Keratinocyte (primary cell): ENCODE measurements around the gene HRC. TPM values are rescaled to one million over a fixed set of nuclear protein-coding genes. Genes with fewer than 3 reads are reported as not detected.
A peak's percentile ranks its signal among the peaks of the same experiment; 100 is the strongest.

Experiments
- DNase-seq: peaks from one replicate; pipeline ENCODE4 v3.0.0-alpha.2; 2011; ENCODE audit warnings: low read depth, missing footprints, low spot score
- FAIRE-seq: peaks from 2 replicates; lab custom pipeline; 2011; peaks lifted over from hg19 to GRCh38; lab: Jason Lieb, UNC
- H2AFZ ChIP-seq: 2 replicates; pipeline ENCODE4 v1.6.0; 2012; ENCODE audit warnings: low read length, control low read depth, inconsistent platforms; ENCODE audit not compliant: control insufficient read depth
- H3K27ac ChIP-seq: 2 replicates; pipeline ENCODE4 v1.5.1; 2011; ENCODE audit warnings: low read length; ENCODE audit not compliant: control insufficient read depth, insufficient read depth
- H3K27me3 ChIP-seq: 3 replicates; pipeline ENCODE4 v1.6.0; 2011; ENCODE audit warnings: low read length; ENCODE audit not compliant: control insufficient read depth, insufficient read depth; ENCODE audit errors: extremely low read depth
- H3K36me3 ChIP-seq, 2 experiments: 2 replicates in 1 of 2; 3 replicates in 1 of 2; pipeline ENCODE4 v1.5.1; 2011; ENCODE audit warnings: low read length in 2 of 2, mild to moderate bottlenecking in 1 of 2; ENCODE audit not compliant: control insufficient read depth in 2 of 2, insufficient read depth in 2 of 2; ENCODE audit errors: extremely low read depth in 1 of 2
- H3K4me1 ChIP-seq: 3 replicates; pipeline ENCODE4 v1.5.1; 2011; ENCODE audit warnings: low read length; ENCODE audit not compliant: control insufficient read depth, insufficient read depth; ENCODE audit errors: extremely low read depth
- H3K4me2 ChIP-seq: 3 replicates; pipeline ENCODE4 v1.6.0; 2011; ENCODE audit warnings: low read depth, low read length; ENCODE audit not compliant: control insufficient read depth, insufficient read depth; ENCODE audit errors: extremely low read depth
- H3K4me3 ChIP-seq, 3 experiments: fragments of 200-600 bp in 1 of 3; sonication (generic) in 1 of 3; 2 replicates in 2 of 3; 3 replicates in 1 of 3; pipeline ENCODE4 v1.5.1; 2011 to 2016; ENCODE audit warnings: low read length in 3 of 3, mild to moderate bottlenecking in 3 of 3, control low read depth in 2 of 3, inconsistent platforms in 1 of 3, low read depth in 1 of 3, mixed read lengths in 1 of 3, mixed run types in 1 of 3, moderate library complexity in 1 of 3; ENCODE audit not compliant: control insufficient read depth in 2 of 3, insufficient read depth in 2 of 3; ENCODE audit errors: extremely low read depth in 1 of 3
- H3K79me2 ChIP-seq: 2 replicates; pipeline ENCODE4 v1.6.0; 2012; ENCODE audit warnings: low read length; ENCODE audit not compliant: control insufficient read depth, insufficient read depth
- H3K9ac ChIP-seq: 3 replicates; pipeline ENCODE4 v1.6.0; 2011; ENCODE audit warnings: low read length; ENCODE audit not compliant: control insufficient read depth, insufficient read depth; ENCODE audit errors: extremely low read depth
- H3K9me1 ChIP-seq: 3 replicates; pipeline ENCODE4 v1.6.0; 2011; ENCODE audit warnings: low read length; ENCODE audit not compliant: control insufficient read depth, insufficient read depth; ENCODE audit errors: extremely low read depth
- H3K9me3 ChIP-seq: 2 replicates; pipeline ENCODE4 v1.5.1; 2012; ENCODE audit warnings: low read depth, low read length; ENCODE audit not compliant: control insufficient read depth
- H4K20me1 ChIP-seq: 3 replicates; pipeline ENCODE4 v1.6.0; 2011; ENCODE audit warnings: low read length; ENCODE audit not compliant: control insufficient read depth, insufficient read depth; ENCODE audit errors: extremely low read depth
- EZH2 ChIP-seq: IDR thresholded peaks from one replicate; pipeline ENCODE4 v1.6.1; 2012; ENCODE audit warnings: inconsistent platforms, mild to moderate bottlenecking, low read length, moderate library complexity
- dilution Hi-C: fragments of 300-500 bp; cut with MboI; formaldehyde crosslinking; loops from one replicate; pipeline ENCODE4 v1.7.0; 2020; ENCODE audit warnings: low sequenced_read_pairs; ENCODE audit not compliant: extremely low pct_ligation_motif_present
- polyA plus RNA-seq, 5 experiments: library from polyadenylated mRNA; depleted of rRNA in 3 of 5; stranded (reverse) in 3 of 5; stranded (forward) in 1 of 5; unstranded in 1 of 5; fragments of >200 nt; gene quantifications; 1 replicate in 1 of 5; 2 replicates in 3 of 5; 3 replicates in 1 of 5; pipeline versions ENCODE4 v1.2.1 to v1.2.3, GENCODE V29; 2011 to 2012; ENCODE audit warnings: missing spikeins in 2 of 5, low read depth in 1 of 5, low replicate concordance in 1 of 5
- TF ChIP-seq, protein P1 (sequence below), 3 experiments: IDR thresholded peaks in 1 of 3; conservative IDR thresholded peaks in 1 of 3; optimal IDR thresholded peaks in 1 of 3; 2 replicates in 2 of 3; 3 replicates in 1 of 3; pipeline versions ENCODE3 to v1.5.1; 2011; ENCODE audit warnings: low read length in 3 of 3, mild to moderate bottlenecking in 3 of 3, moderate library complexity in 2 of 3, control low read depth in 1 of 3, inconsistent platforms in 1 of 3; ENCODE audit not compliant: insufficient read depth in 2 of 3; ENCODE audit errors: extremely low read depth in 1 of 3

HRC gene
- polyA plus RNA-seq, 1 donor (not counting 4 experiments of a cell fraction or from before 2014, with no cell fraction given): 0.08 TPM

DNA sequence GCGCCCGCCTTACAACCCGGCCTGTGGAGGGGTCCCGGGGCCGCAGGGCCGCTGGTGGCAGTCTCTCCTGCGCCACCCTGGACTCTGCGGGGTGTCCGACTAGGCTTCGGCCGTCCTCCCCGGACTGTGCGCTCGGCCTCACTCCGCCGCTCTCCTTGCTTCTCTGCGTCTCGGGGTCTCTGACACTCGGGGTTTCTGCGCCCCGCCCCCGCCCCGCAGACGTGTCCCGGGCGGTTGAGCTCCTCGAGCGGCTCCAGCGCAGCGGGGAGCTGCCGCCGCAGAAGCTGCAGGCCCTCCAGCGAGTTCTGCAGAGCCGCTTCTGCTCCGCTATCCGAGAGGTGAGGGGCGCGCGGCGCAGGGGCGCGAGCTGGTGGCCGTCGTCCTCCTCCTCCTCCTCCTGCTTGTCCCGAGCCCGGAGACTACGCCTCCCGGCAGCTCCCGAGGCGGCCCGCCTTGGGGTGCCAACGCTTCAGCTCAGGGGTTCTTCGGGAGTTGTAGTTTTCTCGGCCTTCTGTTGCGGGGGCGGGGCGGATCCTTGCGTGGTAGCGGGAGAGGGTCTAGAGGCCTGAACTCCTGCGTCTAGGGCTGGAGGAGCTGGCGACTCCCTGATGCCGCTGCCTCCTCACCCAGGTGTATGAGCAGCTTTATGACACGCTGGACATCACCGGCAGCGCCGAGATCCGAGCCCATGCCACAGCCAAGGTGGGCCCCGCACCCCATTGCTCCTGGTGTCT, 40.4 kb downstream of the HRC start:
- FAIRE-seq (no peak), DNase-seq (no peak)
- no peaks in the 10 kb centered on the region for H3K9me1 ChIP-seq
- H3K4me1 ChIP-seq: peaks cover 14% of the 10 kb centered on the region
- H3K27me3 ChIP-seq: no peaks in the 10 kb centered on the region
- H3K4me3 ChIP-seq: peak overlapping the region; percentile 64 to 73 (median 70)
- peaks cover 0 to 2% of the 10 kb centered on the region in 2 experiments for H3K36me3 ChIP-seq
- no peaks in the 10 kb centered on the region for H4K20me1 ChIP-seq
- H3K4me2 ChIP-seq: peak overlapping the region; percentile 84
- peak overlapping the region; percentile 66 for H2AFZ ChIP-seq
- H3K79me2 ChIP-seq: no peaks in the 10 kb centered on the region
- dilution Hi-C loops: no loop called here
- H3K9ac ChIP-seq: peak overlapping the region; percentile 60
- TF ChIP-seq, protein P1, sequence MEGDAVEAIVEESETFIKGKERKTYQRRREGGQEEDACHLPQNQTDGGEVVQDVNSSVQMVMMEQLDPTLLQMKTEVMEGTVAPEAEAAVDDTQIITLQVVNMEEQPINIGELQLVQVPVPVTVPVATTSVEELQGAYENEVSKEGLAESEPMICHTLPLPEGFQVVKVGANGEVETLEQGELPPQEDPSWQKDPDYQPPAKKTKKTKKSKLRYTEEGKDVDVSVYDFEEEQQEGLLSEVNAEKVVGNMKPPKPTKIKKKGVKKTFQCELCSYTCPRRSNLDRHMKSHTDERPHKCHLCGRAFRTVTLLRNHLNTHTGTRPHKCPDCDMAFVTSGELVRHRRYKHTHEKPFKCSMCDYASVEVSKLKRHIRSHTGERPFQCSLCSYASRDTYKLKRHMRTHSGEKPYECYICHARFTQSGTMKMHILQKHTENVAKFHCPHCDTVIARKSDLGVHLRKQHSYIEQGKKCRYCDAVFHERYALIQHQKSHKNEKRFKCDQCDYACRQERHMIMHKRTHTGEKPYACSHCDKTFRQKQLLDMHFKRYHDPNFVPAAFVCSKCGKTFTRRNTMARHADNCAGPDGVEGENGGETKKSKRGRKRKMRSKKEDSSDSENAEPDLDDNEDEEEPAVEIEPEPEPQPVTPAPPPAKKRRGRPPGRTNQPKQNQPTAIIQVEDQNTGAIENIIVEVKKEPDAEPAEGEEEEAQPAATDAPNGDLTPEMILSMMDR (optimal IDR thresholded peaks at IDR 0.05 in 1 of 3, IDR thresholded peaks at IDR 0.05 in 1 of 3, conservative IDR thresholded peaks at IDR 0.05 in 1 of 3; ENCODE audit: extremely low read depth in 1 of 3, insufficient read depth in 2 of 3, low read length in 3 of 3): no peak
- TF ChIP-seq EZH2: no peak
- H3K27ac ChIP-seq: no peak overlapping the region
- no peaks in the 10 kb centered on the region for H3K9me3 ChIP-seq

DNA sequence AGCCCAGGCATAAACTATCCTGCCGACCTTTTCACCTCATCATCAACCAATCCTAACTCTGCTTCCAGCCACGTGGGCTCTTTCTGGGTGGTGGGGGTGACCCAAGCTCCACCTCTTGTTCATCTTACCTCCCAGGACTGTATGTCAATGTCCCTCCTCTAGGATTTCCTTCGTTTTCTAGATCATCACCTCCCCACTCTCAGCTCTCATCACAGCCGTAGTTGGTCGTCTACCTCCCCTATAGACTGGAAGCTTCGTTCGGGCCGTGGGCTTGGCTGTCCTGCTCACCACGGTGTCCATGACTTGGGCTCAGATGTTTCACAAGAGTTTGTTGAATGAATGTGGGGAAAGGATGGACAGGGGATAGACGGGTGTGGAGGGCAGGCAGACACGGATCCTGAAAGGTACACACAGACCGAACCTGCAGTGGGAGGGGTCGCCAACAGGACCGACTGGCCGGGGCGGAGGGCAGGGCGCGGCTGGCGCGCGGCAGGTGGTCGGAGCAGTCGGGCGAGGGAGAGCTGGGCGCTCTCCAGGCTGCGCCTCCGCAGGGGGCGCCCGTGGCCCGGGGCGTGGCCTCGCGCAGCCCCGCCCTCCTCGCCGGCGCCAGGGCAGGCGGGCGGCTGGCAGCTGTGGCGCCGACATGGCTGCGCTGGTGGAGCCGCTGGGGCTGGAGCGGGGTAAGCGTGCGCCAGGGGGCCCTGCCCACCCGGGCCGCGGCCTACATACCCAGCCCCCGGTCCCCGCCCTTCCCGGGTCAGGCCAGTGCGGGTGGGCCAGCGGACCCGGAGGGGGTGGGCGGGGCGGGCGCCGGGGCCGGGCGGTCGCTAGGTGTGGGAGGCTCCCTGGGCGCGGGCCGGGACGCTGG, 41.2 kb downstream of the HRC start, which contains the start of gene LIN7B:
Gene LIN7B, plus strand, starts transcription at position 609 of the 868 bp plus-strand sequence. Its CDS starts 35 bp downstream, at position 644.
- H3K9ac ChIP-seq: peak within 1 kb of the TSS; percentile 60
- dilution Hi-C loops: no loop called here
- no peaks in the 10 kb centered on the region for H4K20me1 ChIP-seq
- H3K4me3 ChIP-seq: peak within 1 kb of the TSS; percentile 64 to 73 (median 70)
- TF ChIP-seq EZH2: no peak
- TF ChIP-seq, protein P1 (optimal IDR thresholded peaks at IDR 0.05 in 1 of 3, IDR thresholded peaks at IDR 0.05 in 1 of 3, conservative IDR thresholded peaks at IDR 0.05 in 1 of 3; ENCODE audit: extremely low read depth in 1 of 3, insufficient read depth in 2 of 3, low read length in 3 of 3): peak; percentile 37 to 71 (median 44)
- H3K4me2 ChIP-seq: peak within 1 kb of the TSS; percentile 95
- H3K27ac ChIP-seq: no peak within 1 kb of the TSS
- FAIRE-seq (no peak), DNase-seq (no peak)
- no peaks in the 10 kb centered on the region for H3K79me2 ChIP-seq
- H2AFZ ChIP-seq: peak within 1 kb of the TSS; percentile 66
- H3K9me1 ChIP-seq: no peaks in the 10 kb centered on the region
- H3K4me1 ChIP-seq: peaks cover 14% of the 10 kb centered on the region
- peaks cover 4% of the 10 kb centered on the region in 2 experiments for H3K36me3 ChIP-seq
- no peaks in the 10 kb centered on the region for H3K9me3 ChIP-seq
- no peaks in the 10 kb centered on the region for H3K27me3 ChIP-seq
